ENCODE data around the gene HADHB. TPM values are rescaled to one million over a fixed set of nuclear protein-coding genes. Genes with fewer than 3 reads are reported as not detected.

Gene HADHB
- 100 to 1,000 TPM in 1 of 4 donors, 10 to 100 TPM in 3; 57.6 to 150 (median 85.1) TPM for total RNA-seq

DNA sequence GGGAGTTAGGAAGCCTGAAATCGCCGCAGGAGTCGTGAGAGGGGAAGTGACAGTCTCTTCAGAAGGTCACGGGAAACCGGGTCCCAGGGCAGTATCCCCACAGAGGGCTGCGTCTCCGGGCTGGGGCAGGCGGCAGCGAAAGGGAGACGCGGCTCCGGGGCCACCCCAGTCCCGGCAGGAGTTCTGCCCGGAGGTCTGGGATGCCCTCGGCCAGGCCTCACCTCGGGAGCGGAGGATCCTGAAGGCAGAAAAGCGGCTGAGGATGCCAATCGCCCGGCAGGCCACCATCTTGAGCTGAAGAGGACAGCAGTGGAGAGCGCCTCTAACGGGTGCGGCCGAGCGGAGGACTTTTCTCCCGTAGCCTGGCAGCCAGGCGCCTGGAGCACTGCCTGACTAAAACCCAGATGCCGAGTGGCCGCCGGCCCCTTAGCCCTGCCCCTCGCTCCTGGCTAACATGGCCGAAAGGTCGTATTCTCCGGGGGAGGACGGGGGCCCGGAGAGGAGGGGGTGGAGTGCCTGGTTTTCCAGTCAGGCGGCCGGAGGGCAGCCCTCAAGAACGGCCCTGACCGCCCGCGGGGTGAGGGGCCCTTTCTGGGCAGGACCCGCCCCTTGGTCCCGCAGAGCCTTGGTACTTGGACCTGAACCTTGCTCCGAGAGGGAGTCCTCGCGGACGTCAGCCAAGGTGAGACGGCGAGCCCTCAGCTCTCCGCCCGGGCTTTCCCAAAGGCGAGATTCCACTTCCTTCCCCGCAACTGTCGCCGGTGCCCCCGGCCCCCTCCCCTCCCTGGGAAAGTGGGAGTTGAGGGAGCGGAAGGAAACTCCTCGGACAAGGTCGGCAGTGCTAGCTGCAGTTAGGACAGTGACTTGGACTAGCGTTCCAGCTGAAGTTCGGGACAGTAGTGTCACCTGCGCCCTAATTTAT, at the start of gene HADHB, which contains the start of gene HADHA:
TSS of gene HADHB (plus strand) at position 631 of the 922 bp plus-strand sequence. CDS start 9,316 bp downstream, outside the sequence.
TSS of gene HADHA (minus strand) at position 324 of the 922 bp plus-strand sequence. CDS start at position 288, 36 bp downstream.
- peak in 4 of 6 experiments; percentile 6 to 43 (median 33) for TF ChIP-seq CTCF (IDR thresholded peaks at IDR 0.05)
- TF ChIP-seq POLR2A (IDR thresholded peaks at IDR 0.05): peak in 2 of 4 donors; percentile 49 to 80
- peaks cover 22 to 83% (median 40%) of the 10 kb centered on the region in 3 donors for H3K4me1 ChIP-seq
- intact Hi-C loops (cut with DNase I): loop anchor here (10.0 kb wide), 1 partner anchor 60 kb away; no protein-coding TSS in a partner anchor
- H3K4me3 ChIP-seq: peak within 1 kb of the TSS; percentile 64 to 99 (median 80)
- no peaks in the 10 kb centered on the region for H3K27me3 ChIP-seq
- DNase-seq: peak; percentile 81
- H3K27ac ChIP-seq: peak within 1 kb of the TSS; percentile 95 to 99 (median 96)
- WGBS, 2 donors: 0 to 1% methylated on average over 3 to 25 of the region's 63 CpGs
- H3K9me3 ChIP-seq: no peaks in the 10 kb centered on the region
- no peaks in the 10 kb centered on the region for H3K36me3 ChIP-seq

- TF ChIP-seq POLR2A (IDR thresholded peaks at IDR 0.05): no peak
- TF ChIP-seq CTCF (IDR thresholded peaks at IDR 0.05): no peak
- WGBS, 2 donors: 66 to 76% methylated on average over 12 of the region's 12 CpGs
- Histone ChIP-seq H3K4me3 (no peak overlapping the region), H3K4me1 (no peaks in the 10 kb centered on the region), H3K36me3 (peaks cover 29 to 100% (median 55%) of the 10 kb centered on the region in 3 donors), H3K27ac (no peak overlapping the region), H3K9me3 (no peaks in the 10 kb centered on the region), H3K27me3 (no peaks in the 10 kb centered on the region)
- intact Hi-C loops (cut with DNase I): no loop called here
- DNase-seq: no peak
These were observed 49.4 kb upstream of the HADHB start for GRCh38 chr2:26195040-26195984.

DNA sequence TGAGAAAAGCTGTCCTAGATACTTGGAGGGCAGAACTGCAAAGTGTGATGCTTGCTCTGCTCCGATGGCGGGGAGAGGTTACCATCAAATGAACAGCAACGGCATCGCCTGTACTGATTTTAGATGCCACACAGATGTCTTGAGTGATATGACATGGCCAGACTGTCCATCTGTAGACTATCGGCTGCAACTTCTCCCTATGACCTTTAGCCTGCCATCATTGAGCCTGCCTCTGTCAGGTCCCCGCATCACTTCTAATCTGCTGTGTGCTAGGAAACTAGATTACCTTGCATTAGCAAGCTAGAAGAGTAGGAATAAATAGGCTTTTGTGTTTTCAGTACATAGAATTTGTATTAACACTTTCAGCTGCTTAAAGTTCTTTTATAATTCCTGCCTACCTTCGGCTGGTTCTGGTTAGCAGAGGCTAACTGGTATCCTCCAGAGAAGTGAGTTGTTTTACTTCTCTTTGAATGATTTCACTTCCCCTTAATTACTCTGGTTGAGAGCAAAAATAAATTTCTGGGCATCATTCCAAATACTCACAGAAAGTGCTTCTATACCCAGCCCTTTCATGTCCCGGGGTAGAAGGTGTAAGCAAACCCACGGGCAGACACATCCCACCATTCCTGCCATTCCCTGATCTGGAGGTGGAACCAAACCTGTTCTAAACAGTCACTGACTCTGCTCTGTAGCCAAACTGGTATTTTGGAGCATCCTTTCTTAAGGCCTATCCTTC, 47.9 kb upstream of the HADHB start:
- TF ChIP-seq CTCF (IDR thresholded peaks at IDR 0.05): no peak
- no peak for TF ChIP-seq POLR2A (IDR thresholded peaks at IDR 0.05)
- Histone ChIP-seq H3K4me3 (no peak overlapping the region), H3K4me1 (no peaks in the 10 kb centered on the region), H3K27ac (no peak overlapping the region), H3K36me3 (peaks cover 22 to 100% (median 52%) of the 10 kb centered on the region in 3 donors), H3K9me3 (no peaks in the 10 kb centered on the region), H3K27me3 (no peaks in the 10 kb centered on the region)
- WGBS, 2 donors: 77 to 82% methylated on average over 9 of the region's 9 CpGs
- intact Hi-C loops (cut with DNase I): no loop called here
- no peak for DNase-seq

DNA sequence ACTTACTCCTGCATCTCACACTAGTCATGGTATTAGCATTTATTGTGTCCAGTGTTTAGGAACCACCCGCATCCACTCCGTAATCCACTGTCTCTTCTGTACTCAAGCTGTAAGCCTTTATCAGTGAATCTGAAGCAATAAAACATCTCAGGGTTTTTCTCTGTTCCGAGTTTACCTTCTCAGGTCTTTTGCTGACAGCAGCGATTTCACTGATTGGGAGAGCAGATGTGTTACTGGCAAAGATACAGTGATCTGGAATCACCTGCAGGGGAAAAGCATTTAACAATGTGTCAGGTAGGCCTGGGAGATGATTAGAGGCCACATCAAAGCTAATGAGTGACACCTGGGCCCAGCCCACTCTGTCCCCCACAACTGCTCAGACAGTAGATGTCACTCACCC, 47.2 kb upstream of the HADHB start:
- H3K27ac ChIP-seq: no peak overlapping the region
- no peak for DNase-seq
- TF ChIP-seq CTCF (IDR thresholded peaks at IDR 0.05) (no peak), POLR2A (IDR thresholded peaks at IDR 0.05) (no peak)
- intact Hi-C loops (cut with DNase I): no loop called here
- H3K4me3 ChIP-seq: no peak overlapping the region
- no peaks in the 10 kb centered on the region for H3K4me1 ChIP-seq
- H3K27me3 ChIP-seq: no peaks in the 10 kb centered on the region
- H3K9me3 ChIP-seq: no peaks in the 10 kb centered on the region
- peaks cover 21 to 100% (median 56%) of the 10 kb centered on the region in 3 donors for H3K36me3 ChIP-seq
- WGBS, 2 donors: 90 to 100% methylated on average over 4 of the region's 4 CpGs

Measured in esophagus squamous epithelium (tissue), 5 donors.